ENCODE measurements around the gene ZFAND3.

ZFAND3 gene

GRCh38 chr6:37781788-37782187 is 37.7 kb upstream of the ZFAND3 start:
- H3K4me3 ChIP-seq (ENCODE audit: low read length), result no peak overlapping the region
- DNase-seq (ENCODE audit: low read depth), result no peak
- TF ChIP-seq CTCF (conservative IDR thresholded peaks at IDR 0.05; ENCODE audit: low read depth, low read length), result no peak

GRCh38 chr6:37783025-37783855 is 36.3 kb upstream of the ZFAND3 start:
- no peak for DNase-seq (ENCODE audit: low read depth)
- TF ChIP-seq CTCF (conservative IDR thresholded peaks at IDR 0.05; ENCODE audit: low read depth, low read length), result no peak
- peak overlapping the region; percentile 55 for H3K4me3 ChIP-seq (ENCODE audit: low read length)

- no peak for TF ChIP-seq CTCF (conservative IDR thresholded peaks at IDR 0.05; ENCODE audit: low read depth, low read length)
- peak overlapping the region; percentile 55 for H3K4me3 ChIP-seq (ENCODE audit: low read length)
- no peak for DNase-seq (ENCODE audit: low read depth)
Measured at GRCh38 chr6:37783856-37784584, 35.5 kb upstream of the ZFAND3 start.

GRCh38 chr6:37784585-37784967 is 35.0 kb upstream of the ZFAND3 start:
- no peak for DNase-seq (ENCODE audit: low read depth)
- H3K4me3 ChIP-seq (ENCODE audit: low read length), result no peak overlapping the region

GRCh38 chr6:37785002-37785662 is 34.4 kb upstream of the ZFAND3 start:
- TF ChIP-seq CTCF (conservative IDR thresholded peaks at IDR 0.05; ENCODE audit: low read depth, low read length), result no peak
- no peak overlapping the region for H3K4me3 ChIP-seq (ENCODE audit: low read length)
- DNase-seq (ENCODE audit: low read depth), result no peak

More at GRCh38 chr6:37784585-37784967, 35.0 kb upstream of the ZFAND3 start:
- no peak for TF ChIP-seq CTCF (conservative IDR thresholded peaks at IDR 0.05; ENCODE audit: low read depth, low read length)

- DNase-seq (ENCODE audit: low read depth), result no peak
- no peak overlapping the region for H3K4me3 ChIP-seq (ENCODE audit: low read length)
- TF ChIP-seq CTCF (conservative IDR thresholded peaks at IDR 0.05; ENCODE audit: low read depth, low read length), result no peak
Measured at GRCh38 chr6:37785663-37786270, 33.8 kb upstream of the ZFAND3 start.

Measured in retinal pigment epithelial cell (primary cell).